ENCODE results near the gene GMPS.

DNA sequence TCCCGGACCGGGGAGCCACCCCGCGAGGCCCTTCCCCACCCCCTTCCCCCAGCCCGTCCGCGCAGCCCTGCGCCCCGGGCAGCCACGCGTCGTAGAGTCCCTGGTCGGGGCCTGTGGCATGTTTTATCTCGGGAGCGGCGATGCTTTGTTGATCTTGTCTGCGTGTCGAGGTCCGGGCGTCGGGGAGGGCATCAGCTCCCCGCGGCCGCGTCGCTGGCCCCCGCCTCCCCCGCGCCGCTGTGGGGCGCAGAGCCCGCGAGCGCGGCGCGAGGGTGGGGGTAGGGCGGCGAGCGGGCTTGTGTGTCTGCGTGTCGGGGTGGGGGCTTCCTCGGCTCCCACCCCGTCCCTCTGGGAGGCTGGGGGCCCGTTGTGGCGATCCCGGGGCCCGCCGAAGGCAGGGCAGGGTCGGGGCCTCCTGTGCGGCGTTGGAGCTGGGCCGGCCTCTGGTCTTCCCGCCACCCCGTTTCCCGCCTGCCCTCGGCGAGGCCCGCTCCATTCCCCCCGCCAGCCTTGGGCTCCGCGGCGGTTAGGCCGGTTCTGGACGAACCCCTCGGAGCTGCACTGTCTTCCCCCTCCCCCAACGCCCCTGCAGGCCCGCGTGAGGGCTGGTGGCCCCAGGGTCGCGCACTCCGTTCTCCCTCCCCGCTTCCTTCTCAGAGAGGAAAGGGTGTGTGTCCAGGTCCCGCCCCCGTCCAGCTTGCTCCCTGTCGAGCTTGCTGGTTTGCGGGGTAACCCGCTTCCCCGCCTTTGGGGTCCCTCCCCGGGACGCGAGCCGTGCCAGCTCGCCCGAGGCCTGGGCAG, 695 bp downstream of the GMPS start:
- TF ChIP-seq ZFX (CRISPR knock-in tag; IDR thresholded peaks at IDR 0.05; ENCODE audit: low read depth) (peak; percentile 86), CCDC6 (CRISPR knock-in tag; IDR thresholded peaks at IDR 0.05) (no peak), KLF9 (CRISPR knock-in tag; IDR thresholded peaks at IDR 0.05; ENCODE audit: low read depth) (no peak), IRX3 (CRISPR knock-in tag; IDR thresholded peaks at IDR 0.05; ENCODE audit: borderline replicate concordance, low read depth) (peak; percentile 52; the same call in 1 of the 2 replicates), HOXA9 (CRISPR knock-in tag; IDR thresholded peaks at IDR 0.05; ENCODE audit: borderline replicate concordance) (0 out of 2 replicates have a peak, but pooled peaks have one; percentile 12), ZBTB7B (CRISPR knock-in tag; IDR thresholded peaks at IDR 0.05) (peak; percentile 39; the same call in 1 of the 2 replicates)
- TF ChIP-seq, protein P1, sequence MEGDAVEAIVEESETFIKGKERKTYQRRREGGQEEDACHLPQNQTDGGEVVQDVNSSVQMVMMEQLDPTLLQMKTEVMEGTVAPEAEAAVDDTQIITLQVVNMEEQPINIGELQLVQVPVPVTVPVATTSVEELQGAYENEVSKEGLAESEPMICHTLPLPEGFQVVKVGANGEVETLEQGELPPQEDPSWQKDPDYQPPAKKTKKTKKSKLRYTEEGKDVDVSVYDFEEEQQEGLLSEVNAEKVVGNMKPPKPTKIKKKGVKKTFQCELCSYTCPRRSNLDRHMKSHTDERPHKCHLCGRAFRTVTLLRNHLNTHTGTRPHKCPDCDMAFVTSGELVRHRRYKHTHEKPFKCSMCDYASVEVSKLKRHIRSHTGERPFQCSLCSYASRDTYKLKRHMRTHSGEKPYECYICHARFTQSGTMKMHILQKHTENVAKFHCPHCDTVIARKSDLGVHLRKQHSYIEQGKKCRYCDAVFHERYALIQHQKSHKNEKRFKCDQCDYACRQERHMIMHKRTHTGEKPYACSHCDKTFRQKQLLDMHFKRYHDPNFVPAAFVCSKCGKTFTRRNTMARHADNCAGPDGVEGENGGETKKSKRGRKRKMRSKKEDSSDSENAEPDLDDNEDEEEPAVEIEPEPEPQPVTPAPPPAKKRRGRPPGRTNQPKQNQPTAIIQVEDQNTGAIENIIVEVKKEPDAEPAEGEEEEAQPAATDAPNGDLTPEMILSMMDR (CRISPR knock-in tag; IDR thresholded peaks at IDR 0.05), result no peak
